ENCODE measurements around the gene NRXN3.

Gene NRXN3

GRCh38 chr14:79540394-79540793, 1370.2 kb downstream of the NRXN3 start:
- in situ Hi-C loops (cut with MboI; ENCODE audit: low sequenced_read_pairs, unreplicated experiment): no loop called here
- DNase-seq (ENCODE audit: low spot score): no peak
- no peak for TF ChIP-seq CTCF (IDR thresholded peaks at IDR 0.05; ENCODE audit: borderline replicate concordance, control extremely low read depth, extremely low read depth, insufficient read depth, missing control alignments)

GRCh38 chr14:79542121-79542520, 1371.9 kb downstream of the NRXN3 start:
- no peak for DNase-seq (ENCODE audit: low spot score)
- in situ Hi-C loops (cut with MboI; ENCODE audit: low sequenced_read_pairs, unreplicated experiment): no loop called here
- no peak for TF ChIP-seq CTCF (IDR thresholded peaks at IDR 0.05; ENCODE audit: borderline replicate concordance, control extremely low read depth, extremely low read depth, insufficient read depth, missing control alignments)

DNA sequence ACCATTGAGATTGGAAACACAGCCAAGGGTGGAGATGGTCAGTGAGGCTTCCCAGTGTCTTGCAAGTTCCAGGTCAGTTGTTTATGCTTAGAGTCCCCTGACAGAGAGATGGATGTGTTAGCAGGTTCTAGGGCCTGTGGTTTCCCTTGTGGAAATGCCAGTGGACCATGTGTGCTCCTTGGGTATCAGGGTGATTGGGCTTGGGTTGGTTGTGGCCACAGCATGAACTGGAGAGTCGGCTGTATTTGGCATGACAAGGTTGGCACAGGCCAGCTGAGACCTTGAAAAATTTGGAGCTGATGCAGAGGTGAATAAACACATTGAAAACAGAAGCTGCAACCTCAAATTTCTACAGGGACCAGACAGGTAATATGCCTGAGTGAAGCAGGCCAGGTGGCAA, 1373.2 kb downstream of the NRXN3 start:
- no peak for TF ChIP-seq CTCF (IDR thresholded peaks at IDR 0.05; ENCODE audit: borderline replicate concordance, control extremely low read depth, extremely low read depth, insufficient read depth, missing control alignments)
- in situ Hi-C loops (cut with MboI; ENCODE audit: low sequenced_read_pairs, unreplicated experiment): no loop called here

DNA sequence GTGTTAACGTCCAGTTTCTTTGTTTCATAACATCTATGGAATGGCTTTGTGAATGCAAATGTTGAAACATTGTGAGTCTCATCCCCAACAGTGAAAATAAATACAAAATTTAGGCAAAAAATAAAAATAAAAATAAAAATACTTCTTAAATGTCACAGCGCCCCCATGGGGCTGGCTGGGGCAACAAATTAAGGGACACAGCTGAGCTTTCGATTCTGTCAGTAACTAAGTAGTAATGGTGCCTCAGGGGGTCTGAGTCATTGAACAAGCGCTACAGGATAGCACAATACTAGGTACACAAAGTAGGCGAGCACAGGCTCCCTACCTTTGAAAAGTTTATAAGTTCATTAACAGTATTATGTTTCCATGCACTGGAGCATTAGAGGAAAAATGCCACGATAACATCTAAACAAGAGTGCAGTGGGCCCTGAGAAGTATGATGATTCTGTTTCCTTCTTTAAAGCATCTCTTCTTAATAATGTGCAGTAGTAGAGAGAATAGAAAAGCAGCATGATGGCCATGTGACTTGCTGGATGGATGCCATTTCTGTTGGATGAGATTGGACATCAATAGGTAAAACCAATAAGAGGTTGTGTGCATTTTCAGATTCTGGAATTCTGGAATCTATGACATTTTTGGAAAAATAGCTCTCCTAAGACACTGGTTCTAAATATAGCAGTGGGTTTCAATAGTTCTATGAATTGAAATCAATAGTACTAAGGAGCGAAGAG, 1374.0 kb downstream of the NRXN3 start:
- TF ChIP-seq CTCF (IDR thresholded peaks at IDR 0.05; ENCODE audit: borderline replicate concordance, control extremely low read depth, extremely low read depth, insufficient read depth, missing control alignments): no peak
- in situ Hi-C loops (cut with MboI; ENCODE audit: low sequenced_read_pairs, unreplicated experiment): no loop called here
- no peak for DNase-seq (ENCODE audit: low spot score)

More for the DNA sequence above, 1373.2 kb downstream of the NRXN3 start:
- no peak for DNase-seq (ENCODE audit: low spot score)

DNA sequence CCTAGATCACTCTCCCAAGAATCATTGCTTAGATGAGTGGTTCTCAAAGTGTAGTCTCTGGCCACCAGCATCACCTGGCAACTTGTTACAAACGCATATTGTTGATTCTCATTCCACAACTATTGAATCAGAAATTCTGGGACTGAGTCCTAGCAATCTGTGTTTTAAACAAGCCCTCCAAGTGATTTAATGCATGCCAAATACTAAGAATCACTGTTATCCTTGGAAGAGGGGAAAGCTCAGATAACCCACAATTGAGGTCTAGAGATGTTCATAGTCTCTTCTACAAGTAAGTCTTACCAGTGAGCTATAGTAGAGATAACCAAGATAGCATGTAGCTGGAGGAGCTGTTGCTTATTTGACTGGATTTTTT, 1374.5 kb downstream of the NRXN3 start:
- no peak for TF ChIP-seq CTCF (IDR thresholded peaks at IDR 0.05; ENCODE audit: borderline replicate concordance, control extremely low read depth, extremely low read depth, insufficient read depth, missing control alignments)
- no peak for DNase-seq (ENCODE audit: low spot score)
- in situ Hi-C loops (cut with MboI; ENCODE audit: low sequenced_read_pairs, unreplicated experiment): no loop called here

GRCh38 chr14:79548836-79549235, 1378.7 kb downstream of the NRXN3 start:
- TF ChIP-seq CTCF (IDR thresholded peaks at IDR 0.05; ENCODE audit: borderline replicate concordance, control extremely low read depth, extremely low read depth, insufficient read depth, missing control alignments): no peak
- no peak for DNase-seq (ENCODE audit: low spot score)
- in situ Hi-C loops (cut with MboI; ENCODE audit: low sequenced_read_pairs, unreplicated experiment): no loop called here
